K562 (cell line): ENCODE results near the gene ERCC2. TPM values are rescaled to one million over a fixed set of nuclear protein-coding genes. Genes with fewer than 3 reads are reported as not detected.

Experiments used
- ADNP ChIP-seq: fragments of 200-800 bp; sonication (Bioruptor generic); IDR thresholded peaks from 2 replicates; pipeline ENCODE4 v1.6.1; 2016; ENCODE audit warnings: missing genetic modification characterization, missing compliant biosample characterization
- CXXC5 ChIP-seq: fragments of 250-450 bp; sonication (Bioruptor Pico); IDR thresholded peaks from 2 replicates; pipeline ENCODE4 v1.8.0; 2022; ENCODE audit warnings: inconsistent platforms, mild to moderate bottlenecking, moderate library complexity
- ELF4 ChIP-seq: fragments of 450-650 bp; formaldehyde crosslinking; IDR thresholded peaks from 2 replicates; pipeline ENCODE4 v1.4.0; 2022; ENCODE audit warnings: missing genetic modification characterization
- FOXK2 ChIP-seq, 2 experiments: fragments of 450-650 bp; IDR thresholded peaks in 1 of 2; conservative IDR thresholded peaks in 1 of 2; 2 replicates each; pipeline ENCODE4 v1.6.1; 2016; ENCODE audit warnings: low read depth in 2 of 2, mild to moderate bottlenecking in 1 of 2
- GABPA ChIP-seq: fragments of 200-800 bp; sonication (Bioruptor generic); conservative IDR thresholded peaks from 2 replicates; pipeline ENCODE4 v1.6.1; 2016; ENCODE audit warnings: low read depth, missing genetic modification characterization, missing compliant biosample characterization
- KLF13 ChIP-seq: fragments of 450-650 bp; IDR thresholded peaks from 2 replicates; pipeline ENCODE4 v1.6.1; 2016; ENCODE audit warnings: missing genetic modification characterization, low read depth, mild to moderate bottlenecking, missing compliant biosample characterization, moderate library complexity, borderline replicate concordance
- MEIS2 ChIP-seq: fragments of 450-650 bp; IDR thresholded peaks from 2 replicates; pipeline ENCODE4 v1.6.1; 2014; ENCODE audit warnings: mild to moderate bottlenecking; ENCODE audit not compliant: partially characterized antibody
- MIER1 ChIP-seq: fragments of 450-650 bp; IDR thresholded peaks from 2 replicates; pipeline ENCODE4 v1.6.1; 2016; ENCODE audit warnings: antibody characterized with exemption, mild to moderate bottlenecking, low read depth
- NEUROD1 ChIP-seq: fragments of 150-350 bp; IDR thresholded peaks from 2 replicates; pipeline ENCODE4 v1.6.1; 2014; ENCODE audit warnings: borderline replicate concordance, low read length, low read depth; ENCODE audit not compliant: partially characterized antibody
- NFIC ChIP-seq: fragments of 450-650 bp; IDR thresholded peaks from 2 replicates; pipeline ENCODE4 v1.6.1; 2017; ENCODE audit warnings: mild to moderate bottlenecking, inconsistent platforms
- PRDM10 ChIP-seq: fragments of 450-650 bp; IDR thresholded peaks from 2 replicates; pipeline ENCODE4 v1.6.1; 2018; ENCODE audit not compliant: partially characterized antibody
- RBM39 ChIP-seq: fragments of 200-400 bp; formaldehyde crosslinking; optimal IDR thresholded peaks from 2 replicates; pipeline ENCODE3; 2018; ENCODE audit warnings: low read depth, low read length
- SIRT6 ChIP-seq: IDR thresholded peaks from one replicate; pipeline ENCODE4 v1.6.1; 2012; ENCODE audit warnings: low read depth, mild to moderate bottlenecking, control low read depth, inconsistent platforms, low read length, moderate library complexity
- SMAD3 ChIP-seq: fragments of 450-650 bp; formaldehyde crosslinking; conservative IDR thresholded peaks from 2 replicates; pipeline ENCODE4 v1.4.0; 2020; ENCODE audit warnings: mild to moderate bottlenecking
- SMARCC2 ChIP-seq: fragments of 450-650 bp; IDR thresholded peaks from 2 replicates; pipeline ENCODE4 v1.6.1; 2017; ENCODE audit warnings: antibody characterized with exemption, moderate library complexity, mild to moderate bottlenecking, low read depth
- SREBF1 ChIP-seq: fragments of 150-350 bp; IDR thresholded peaks from 2 replicates; pipeline ENCODE4 v1.6.1; 2014; ENCODE audit warnings: antibody characterized with exemption, low read depth, low read length, borderline replicate concordance
- TAF9B ChIP-seq: fragments of 450-650 bp; IDR thresholded peaks from 2 replicates; pipeline ENCODE4 v1.6.1; 2018; ENCODE audit warnings: mild to moderate bottlenecking; ENCODE audit not compliant: partially characterized antibody
- TEAD2 ChIP-seq: fragments of 450-650 bp; IDR thresholded peaks from 2 replicates; pipeline ENCODE4 v1.6.1; 2016; ENCODE audit warnings: missing genetic modification characterization, control low read depth, missing compliant biosample characterization
- TRIM24 ChIP-seq, 2 experiments: fragments of 450-650 bp; IDR thresholded peaks; 2 replicates each; pipeline ENCODE4 v1.6.1; 2016
- ZBTB17 ChIP-seq: fragments of 450-650 bp; formaldehyde crosslinking; IDR thresholded peaks from 2 replicates; pipeline ENCODE4 v1.4.0; 2020; ENCODE audit warnings: mild to moderate bottlenecking
- ZFP1 ChIP-seq: fragments of 450-650 bp; formaldehyde crosslinking; IDR thresholded peaks from 2 replicates; pipeline ENCODE4 v1.4.0; 2020; ENCODE audit warnings: mild to moderate bottlenecking, mixed read lengths
- ZNF184 ChIP-seq: sonication (generic); formaldehyde crosslinking; IDR thresholded peaks from 2 replicates; pipeline ENCODE4 v1.5.0; 2020; ENCODE audit warnings: missing genetic modification reagents
- ZNF444 ChIP-seq: fragments of 250-450 bp; sonication (Bioruptor Pico); IDR thresholded peaks from 2 replicates; pipeline ENCODE4 v1.4.0; 2020; ENCODE audit warnings: mild to moderate bottlenecking, moderate library complexity
- polyA plus RNA-seq, 8 experiments: library from polyadenylated mRNA; depleted of rRNA in 4 of 8; stranded (reverse) in 5 of 8; unstranded in 3 of 8; fragments of >200 nt; fragmentation: Nextera tagmentation in 2 of 8; fragmentation: Illumina TruSeq in 1 of 8; extraction: Ambion mirVana in 2 of 8; extraction: Trizol in 1 of 8; gene quantifications; 2 replicates each; pipeline versions ENCODE4 v1.2.1 to v1.2.3, GENCODE V29; 2011 to 2014; ENCODE audit warnings: inconsistent platforms in 1 of 8, missing spikeins in 1 of 8
- total RNA-seq, 7 experiments: library from RNA; depleted of rRNA in 6 of 7; stranded (reverse); fragments of >200 nt in 6 of 7; fragmentation: Illumina TruSeq in 2 of 7; extraction: Trizol in 2 of 7; gene quantifications; 2 replicates each; pipeline versions ENCODE4 v1.2.1 to v1.2.3, GENCODE V29; 2011 to 2021; ENCODE audit warnings: low replicate concordance in 1 of 7
- TF ChIP-seq, protein P1 (sequence below): fragments of 450-650 bp; IDR thresholded peaks from 2 replicates; pipeline ENCODE4 v1.7.0; 2016; ENCODE audit warnings: borderline replicate concordance

The ERCC2 gene
- total and polyA plus RNA-seq, 9 of the 15 experiments (the other 6 are each of a cell fraction or from before 2014, with no cell fraction given) = 2.2 to 55.9 (median 23.4) TPM

DNA sequence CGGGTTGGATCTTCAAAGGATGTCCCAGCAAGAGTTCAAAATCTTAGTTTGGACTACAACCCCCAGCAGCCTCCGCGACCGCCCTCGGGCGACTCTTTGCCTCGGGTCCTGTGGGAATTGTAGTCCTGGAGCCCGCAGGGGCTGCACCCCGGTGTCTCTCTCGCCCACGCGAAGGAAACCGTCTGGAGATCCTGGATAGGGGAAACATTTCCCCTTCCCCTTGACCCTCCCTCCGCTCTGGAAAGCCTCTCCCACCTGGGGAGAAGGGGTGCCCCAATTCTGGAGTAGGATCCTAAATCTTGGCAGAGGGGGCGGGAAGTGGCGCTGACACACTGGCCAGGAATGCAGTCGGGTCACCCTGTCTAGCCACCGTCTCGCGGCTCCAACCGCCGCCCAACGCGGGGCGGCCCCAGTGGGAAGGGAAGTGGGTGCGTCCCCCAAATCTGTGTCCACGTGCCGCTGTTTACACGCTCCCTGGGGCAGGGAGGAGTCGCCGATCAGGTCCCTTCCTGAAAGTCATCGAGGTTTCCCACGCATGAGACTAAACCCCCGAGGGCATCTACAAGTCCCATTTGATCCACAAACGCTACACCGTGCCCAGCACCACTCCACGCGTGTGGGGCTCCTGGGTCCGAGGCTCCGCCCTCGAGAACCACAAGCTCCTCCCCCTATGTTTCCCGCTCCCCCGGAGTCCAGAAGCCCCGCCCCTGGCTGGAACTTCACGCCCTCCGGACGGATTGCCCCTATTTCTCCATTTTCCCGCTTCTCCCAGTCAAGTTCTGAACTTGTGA, 35.3 kb upstream of the ERCC2 start (continued):
- TF ChIP-seq, protein P1, sequence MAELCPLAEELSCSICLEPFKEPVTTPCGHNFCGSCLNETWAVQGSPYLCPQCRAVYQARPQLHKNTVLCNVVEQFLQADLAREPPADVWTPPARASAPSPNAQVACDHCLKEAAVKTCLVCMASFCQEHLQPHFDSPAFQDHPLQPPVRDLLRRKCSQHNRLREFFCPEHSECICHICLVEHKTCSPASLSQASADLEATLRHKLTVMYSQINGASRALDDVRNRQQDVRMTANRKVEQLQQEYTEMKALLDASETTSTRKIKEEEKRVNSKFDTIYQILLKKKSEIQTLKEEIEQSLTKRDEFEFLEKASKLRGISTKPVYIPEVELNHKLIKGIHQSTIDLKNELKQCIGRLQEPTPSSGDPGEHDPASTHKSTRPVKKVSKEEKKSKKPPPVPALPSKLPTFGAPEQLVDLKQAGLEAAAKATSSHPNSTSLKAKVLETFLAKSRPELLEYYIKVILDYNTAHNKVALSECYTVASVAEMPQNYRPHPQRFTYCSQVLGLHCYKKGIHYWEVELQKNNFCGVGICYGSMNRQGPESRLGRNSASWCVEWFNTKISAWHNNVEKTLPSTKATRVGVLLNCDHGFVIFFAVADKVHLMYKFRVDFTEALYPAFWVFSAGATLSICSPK = no peak
- TF ChIP-seq ZNF444 (CRISPR knock-in tag) (no peak), FOXK2 (conservative IDR thresholded peaks at IDR 0.05 in 1 of 2, IDR thresholded peaks at IDR 0.05 in 1 of 2; ENCODE audit: low read depth in 2 of 2) (peak; percentile 94 to 99), ELF4 (CRISPR knock-in tag) (no peak), SREBF1 (no peak), CXXC5 (CRISPR knock-in tag) (peak; percentile 22), ADNP (tag) (no peak), TEAD2 (tag) (peak; percentile 32; the same call in 1 of the 2 replicates), RBM39 (no peak), ZNF184 (no peak), PRDM10 (no peak), SIRT6 (no peak), MIER1 (no peak), MEIS2 (peak; percentile 21), KLF13 (tag) (peak; percentile 13; the same call in 1 of the 2 replicates), ZBTB17 (CRISPR knock-in tag) (no peak; the same call in 1 of the 2 replicates), TRIM24 (IDR thresholded peaks at IDR 0.05) (no peak), SMAD3 (CRISPR knock-in tag) (no peak), NFIC (peak; percentile 61), NEUROD1 (peak; percentile 4), GABPA (peak; percentile 45; the same call in 1 of the 2 replicates), SMARCC2 (no peak), TAF9B (no peak), ZFP1 (CRISPR knock-in tag) (no peak)
